RCC 7860 (cell line): Measurements from ENCODE around the gene SSX4B.
"Not testable (repeated sequence)": the region's sequence is repeated elsewhere in the genome, so short reads cannot be mapped to it uniquely, and the experiment has no call there.

ENCODE experiments used
- DNase-seq: peaks from one replicate; pipeline ENCODE4 v3.0.0-alpha.2; 2015; ENCODE audit warnings: low spot score
- FAIRE-seq: peaks from 2 replicates; lab custom pipeline; 2012; peaks lifted over from hg19 to GRCh38; lab: Jason Lieb, UNC

Gene SSX4B

DNA sequence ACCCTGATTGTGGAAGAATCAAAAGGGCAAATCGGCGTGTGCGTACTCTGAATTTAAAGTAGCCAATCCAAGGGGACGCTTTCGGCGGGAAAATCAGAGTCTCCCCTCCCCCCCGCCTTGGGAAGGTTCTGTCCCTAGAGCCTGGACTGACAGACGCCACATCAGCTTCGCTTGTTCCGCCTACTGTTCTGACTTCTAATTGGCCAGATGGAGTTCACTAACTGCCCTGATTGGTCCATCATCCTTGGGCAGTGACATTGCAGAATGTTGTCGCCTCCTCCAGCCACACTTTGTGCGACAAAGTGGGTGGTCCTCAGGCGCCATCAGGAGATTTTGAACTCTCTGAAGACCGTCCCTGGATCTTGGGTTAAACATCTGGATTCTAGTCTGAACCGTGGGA, at the start of gene SSX4B:
TSS of gene SSX4B (minus strand) at position 101 of the 400 bp plus-strand sequence. CDS start 588 bp downstream, outside the sequence.
- not testable (repeated sequence) for FAIRE-seq, DNase-seq

DNA sequence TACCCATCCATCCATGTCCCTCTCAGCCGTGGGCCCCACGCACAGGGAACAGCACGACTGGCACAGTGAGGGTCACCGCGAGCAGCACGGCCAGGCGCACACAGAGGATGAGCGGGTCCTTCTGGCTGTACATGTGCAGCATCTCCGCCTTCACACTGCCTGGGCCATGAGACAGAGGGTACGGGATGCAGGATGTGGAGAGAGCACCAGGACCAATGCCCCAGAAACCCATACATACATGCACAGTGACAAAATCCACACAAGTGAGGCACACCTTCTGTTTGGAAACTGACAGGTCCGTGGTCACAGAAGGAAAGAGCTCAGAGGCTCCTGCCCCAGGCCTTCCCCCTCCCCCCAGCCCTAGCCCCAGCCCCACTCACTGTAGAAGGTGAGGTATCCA, 48.8 kb upstream of the SSX4B start:
- no peak for DNase-seq
- no peak for FAIRE-seq

GRCh38 chrX:48460031-48460430, 48.3 kb upstream of the SSX4B start:
- DNase-seq, result no peak
- no peak for FAIRE-seq

DNA sequence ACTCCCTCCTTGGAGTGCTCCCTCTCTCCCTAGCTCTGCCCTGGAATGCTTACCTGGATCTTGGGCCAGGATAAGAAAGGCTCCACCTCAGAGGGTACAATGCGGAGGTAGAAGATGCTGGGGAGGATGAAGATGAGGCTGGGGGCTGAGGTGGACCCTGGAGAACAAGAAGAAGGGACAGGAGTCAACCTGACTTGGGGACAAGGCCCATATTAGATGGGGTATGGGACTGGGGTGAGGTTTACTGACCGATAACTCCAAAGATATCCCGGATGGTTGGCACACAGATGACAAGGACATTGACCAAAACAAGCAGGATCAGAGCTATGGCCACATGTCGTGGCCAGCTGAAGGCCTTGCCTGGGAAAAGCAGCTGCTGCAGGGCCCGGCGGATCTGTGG, 47.7 kb upstream of the SSX4B start:
- DNase-seq (no peak), FAIRE-seq (no peak)

GRCh38 chrX:48458711-48459110, 47.0 kb upstream of the SSX4B start:
- FAIRE-seq (no peak), DNase-seq (no peak)

DNA sequence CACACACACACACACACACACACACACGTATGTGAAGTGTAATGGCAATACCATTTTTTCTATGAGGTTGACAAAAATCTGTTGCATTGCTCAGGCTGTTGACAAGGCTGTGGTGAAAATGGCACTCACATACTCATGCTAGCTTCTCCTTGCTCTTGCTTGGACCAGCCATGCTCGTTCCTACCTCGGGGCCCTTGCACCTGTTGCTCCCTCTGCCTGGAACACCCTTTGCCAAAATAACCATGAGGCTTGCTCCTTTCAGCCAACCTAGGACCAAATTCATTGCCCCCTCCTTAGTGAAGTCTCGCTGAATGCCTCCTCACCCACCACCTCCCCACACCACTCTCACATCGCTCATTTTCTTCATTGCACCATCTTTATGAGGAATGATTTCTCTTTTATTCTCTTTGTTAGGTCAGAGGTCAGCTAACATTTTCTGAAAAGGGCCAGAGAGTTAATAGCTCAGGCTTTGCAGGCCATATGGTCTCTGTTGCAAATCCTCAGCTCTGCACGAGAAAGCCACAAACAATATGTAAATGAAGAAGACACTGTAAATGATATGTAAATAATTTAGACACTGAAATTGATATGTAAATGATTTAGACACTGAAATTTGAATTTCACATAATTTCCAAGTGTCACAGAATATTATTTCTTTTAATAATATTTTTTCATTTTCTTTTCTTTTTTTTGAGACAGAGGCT, 45.0 kb upstream of the SSX4B start:
- DNase-seq (no peak), FAIRE-seq (no peak)

- FAIRE-seq, result no peak
- DNase-seq, result no peak
Observed at GRCh38 chrX:48451708-48452107, 39.9 kb upstream of the SSX4B start.

DNA sequence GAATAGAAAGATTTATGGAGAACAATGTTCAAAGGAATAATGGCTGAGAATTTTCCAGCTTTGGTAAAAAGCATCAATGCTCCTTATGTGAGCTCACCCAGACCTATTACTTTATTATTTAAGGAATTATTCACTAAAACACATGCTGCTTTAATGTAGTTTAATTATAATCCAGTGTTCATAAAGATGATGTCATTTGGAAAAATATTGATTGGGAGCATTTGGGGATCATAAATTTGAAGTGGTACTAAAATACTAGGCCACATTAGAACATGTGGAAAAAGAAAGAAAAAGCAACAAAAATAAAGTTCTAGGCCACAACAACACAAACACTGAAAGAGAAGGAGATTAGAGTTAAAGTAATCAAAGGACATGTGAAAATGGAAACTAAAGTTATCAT, 38.3 kb upstream of the SSX4B start:
- DNase-seq (no peak), FAIRE-seq (no peak)

- DNase-seq, result not testable (repeated sequence)
Observed at GRCh38 chrX:48447201-48447600, 35.4 kb upstream of the SSX4B start.

DNA sequence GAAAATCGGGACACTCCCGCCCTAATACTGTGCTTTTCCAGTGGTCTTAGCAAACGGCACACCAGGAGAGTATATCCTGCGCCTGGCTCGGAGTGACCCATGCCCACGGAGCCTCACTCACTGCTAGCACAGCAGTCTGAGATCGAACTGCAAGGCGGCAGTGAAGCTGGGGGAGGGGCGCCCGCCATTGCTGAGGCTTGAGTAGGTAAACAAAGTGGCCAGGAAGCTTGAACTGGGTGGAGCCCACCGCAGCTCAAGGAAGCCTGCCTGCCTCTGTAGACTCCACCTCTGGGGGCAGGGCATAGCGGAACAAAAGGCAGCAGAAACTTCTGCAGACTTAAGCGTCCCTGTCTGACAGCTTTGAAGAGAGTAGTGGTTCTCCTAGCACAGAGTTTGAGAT, 22.0 kb upstream of the SSX4B start:
- not testable (repeated sequence) for FAIRE-seq, DNase-seq

More at GRCh38 chrX:48447201-48447600, 35.4 kb upstream of the SSX4B start:
- FAIRE-seq, result not testable (repeated sequence)

- FAIRE-seq (peak; percentile 98), DNase-seq (peak; percentile 81)
Observed at GRCh38 chrX:48430166-48430565, 18.4 kb upstream of the SSX4B start.

GRCh38 chrX:48429606-48430005, 17.8 kb upstream of the SSX4B start:
- FAIRE-seq, DNase-seq: not testable (repeated sequence)

- DNase-seq, result not testable (repeated sequence)
- peak; percentile 88 for FAIRE-seq
Observed at GRCh38 chrX:48427027-48427716, 15.4 kb upstream of the SSX4B start.

DNA sequence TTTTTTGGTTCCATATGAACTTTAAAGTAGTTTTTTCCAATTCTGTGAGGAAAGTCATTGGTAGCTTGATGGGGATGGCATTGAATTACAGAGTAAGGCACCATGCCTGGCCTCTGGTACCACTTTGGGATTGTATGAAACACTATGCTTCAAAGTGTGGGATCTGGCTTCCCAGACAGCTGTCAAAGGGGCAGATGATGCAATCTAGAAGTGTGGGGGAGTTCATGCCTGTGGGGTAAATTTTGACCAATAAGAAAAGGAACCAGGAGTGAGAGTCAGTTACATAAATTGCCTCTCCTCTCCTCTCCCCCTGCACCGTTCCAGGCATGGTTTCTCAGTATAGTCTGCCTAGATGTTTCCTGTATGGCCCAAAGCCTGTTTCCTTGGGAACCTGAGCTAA, 13.9 kb downstream of the SSX4B start:
- not testable (repeated sequence) for DNase-seq, FAIRE-seq

GRCh38 chrX:48396931-48397330, 14.8 kb downstream of the SSX4B start:
- DNase-seq, FAIRE-seq: not testable (repeated sequence)

- FAIRE-seq, DNase-seq: not testable (repeated sequence)
Observed at GRCh38 chrX:48383239-48383638, 28.5 kb downstream of the SSX4B start, which contains the start of gene SSX4. Gene SSX4, plus strand, starts transcription at chrX:48383539. Its CDS starts 515 bp downstream, at chrX:48384054.

- DNase-seq, result not testable (repeated sequence)
- FAIRE-seq, result peak; percentile 4
Observed at GRCh38 chrX:48370408-48370807, 41.4 kb downstream of the SSX4B start.

- not testable (repeated sequence) for DNase-seq
- peak; percentile 86 for FAIRE-seq
Observed at GRCh38 chrX:48367717-48368408, 43.9 kb downstream of the SSX4B start.

- not testable (repeated sequence) for DNase-seq, FAIRE-seq
Observed at GRCh38 chrX:48359281-48359680, 52.5 kb downstream of the SSX4B start.

DNA sequence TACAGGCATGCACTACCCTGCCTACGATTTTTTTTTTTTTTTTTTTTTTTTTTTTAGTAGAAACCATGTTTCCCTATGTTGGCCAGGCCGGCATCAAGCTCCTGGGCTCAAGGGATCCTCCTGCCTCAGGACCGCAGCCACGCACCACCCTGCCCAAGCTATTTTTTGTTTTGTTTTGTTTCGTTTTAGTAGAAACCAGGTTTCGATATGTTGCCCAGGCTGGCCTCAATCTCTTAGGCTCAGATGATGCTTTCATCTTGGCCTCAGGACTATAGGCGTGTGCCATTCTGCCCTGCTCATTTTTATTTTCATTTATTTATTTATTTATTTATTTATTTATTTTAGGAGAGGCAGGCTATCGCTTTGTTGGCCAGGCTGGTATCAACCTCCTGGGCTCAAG, 54.1 kb downstream of the SSX4B start:
- DNase-seq (no peak), FAIRE-seq (no peak)
